Hepatocyte (in vitro differentiated cells): ENCODE measurements around the gene RBBP4. TPM values are rescaled to one million over a fixed set of nuclear protein-coding genes. Genes with fewer than 3 reads are reported as not detected.
"Not testable (repeated sequence)": the region's sequence is repeated elsewhere in the genome, so short reads cannot be mapped to it uniquely, and the experiment has no call there.

ENCODE experiments used
- DNase-seq: peaks from one replicate; pipeline ENCODE4 v3.0.0-alpha.2; 2016; ENCODE audit warnings: low spot score
- H2AFZ ChIP-seq: fragments of 200-600 bp; sonication (generic); 2 replicates; pipeline ENCODE4 v1.6.0; 2016; ENCODE audit warnings: antibody characterized with exemption, mild to moderate bottlenecking
- H3K27ac ChIP-seq: fragments of 200-600 bp; sonication (generic); 2 replicates; pipeline ENCODE4 v1.5.1; 2016; ENCODE audit warnings: mild to moderate bottlenecking
- H3K27me3 ChIP-seq: fragments of 200-600 bp; sonication (generic); 2 replicates; pipeline ENCODE4 v1.6.1; 2016
- H3K36me3 ChIP-seq: fragments of 200-600 bp; sonication (generic); replicated peaks from 2 replicates; pipeline ENCODE4 v1.5.1; 2016; ENCODE audit warnings: low read depth; ENCODE audit not compliant: insufficient read depth
- H3K4me1 ChIP-seq: fragments of 200-600 bp; sonication (generic); 2 replicates; pipeline ENCODE4 v1.5.1; 2016; ENCODE audit warnings: mild to moderate bottlenecking, moderate library complexity; ENCODE audit not compliant: insufficient read depth
- H3K4me2 ChIP-seq: fragments of 200-600 bp; sonication (generic); 2 replicates; pipeline ENCODE4 v1.6.0; 2016
- H3K4me3 ChIP-seq: fragments of 200-600 bp; sonication (generic); 2 replicates; pipeline ENCODE4 v1.5.1; 2016; ENCODE audit warnings: mild to moderate bottlenecking
- H3K79me2 ChIP-seq: fragments of 200-600 bp; sonication (generic); 2 replicates; pipeline ENCODE4 v1.6.0; 2017; ENCODE audit warnings: mild to moderate bottlenecking
- H3K9me2 ChIP-seq: fragments of 200-600 bp; sonication (generic); replicated peaks from 2 replicates; pipeline ENCODE4 v1.6.0; 2017; ENCODE audit warnings: mild to moderate bottlenecking; ENCODE audit not compliant: insufficient read depth
- H3K9me3 ChIP-seq: fragments of 200-600 bp; sonication (generic); 2 replicates; pipeline ENCODE4 v1.5.1; 2016; ENCODE audit warnings: low read depth, mild to moderate bottlenecking
- H4K20me1 ChIP-seq: fragments of 200-600 bp; sonication (generic); 2 replicates; pipeline ENCODE4 v1.6.0; 2016; ENCODE audit warnings: mild to moderate bottlenecking; ENCODE audit not compliant: insufficient read depth, poor library complexity, severe bottlenecking
- CTCF ChIP-seq: fragments of 200-600 bp; sonication (generic); IDR thresholded peaks from 2 replicates; pipeline ENCODE4 v1.5.1; 2016; ENCODE audit warnings: antibody characterized with exemption, mild to moderate bottlenecking; ENCODE audit not compliant: poor library complexity
- EZH2 ChIP-seq: fragments of 200-600 bp; sonication (generic); IDR thresholded peaks from 2 replicates; pipeline ENCODE4 v1.6.1; 2016; ENCODE audit warnings: antibody characterized with exemption, mild to moderate bottlenecking, borderline replicate concordance
- EZH2phosphoT487 ChIP-seq: fragments of 200-600 bp; sonication (generic); IDR thresholded peaks from one replicate; pipeline ENCODE4 v1.6.1; 2018; ENCODE audit warnings: antibody characterized with exemption, mild to moderate bottlenecking, low read depth, moderate library complexity; ENCODE audit not compliant: unreplicated experiment, severe bottlenecking
- WGBS: methylation state at CpG from one replicate; pipeline ENCODE4 v1.1.6; 2016; ENCODE audit warnings: low lambda C conversion rate; ENCODE audit errors: missing lambda C conversion rate; 5-methylcytosine and 5-hydroxymethylcytosine counted together
- polyA plus RNA-seq: library from polyadenylated mRNA; unstranded; fragments of >200 nt; fragmentation: Nextera tagmentation; extraction: Ambion mirVana; gene quantifications from 2 replicates; pipeline ENCODE4 v1.2.1, GENCODE V29; 2016
- total RNA-seq: library from RNA; depleted of rRNA; stranded (reverse); fragments of >200 nt; gene quantifications from 2 replicates; pipeline ENCODE4 v1.2.3, GENCODE V29; 2014

Gene RBBP4
- total and polyA plus RNA-seq, 2 experiments from 2014 or later, result 139 to 177 TPM

GRCh38 chr1:32622806-32623681, 28.0 kb upstream of the RBBP4 start:
- no peak overlapping the region for H3K4me2 ChIP-seq
- H3K4me1 ChIP-seq, result no peaks in the 10 kb centered on the region
- H3K36me3 ChIP-seq, result no peaks in the 10 kb centered on the region
- TF ChIP-seq CTCF, result no peak
- TF ChIP-seq EZH2, result no peak
- no peak for TF ChIP-seq EZH2phosphoT487
- H2AFZ ChIP-seq, result no peak overlapping the region
- no peaks in the 10 kb centered on the region for H3K79me2 ChIP-seq
- H3K9me2 ChIP-seq, result no peaks in the 10 kb centered on the region
- no peak for DNase-seq
- H3K4me3 ChIP-seq, result no peak overlapping the region
- no peaks in the 10 kb centered on the region for H3K27me3 ChIP-seq
- H4K20me1 ChIP-seq, result no peaks in the 10 kb centered on the region
- no peaks in the 10 kb centered on the region for H3K9me3 ChIP-seq
- no peak overlapping the region for H3K27ac ChIP-seq
- WGBS, result 87% methylated on average over 3 of the region's 3 CpGs

DNA sequence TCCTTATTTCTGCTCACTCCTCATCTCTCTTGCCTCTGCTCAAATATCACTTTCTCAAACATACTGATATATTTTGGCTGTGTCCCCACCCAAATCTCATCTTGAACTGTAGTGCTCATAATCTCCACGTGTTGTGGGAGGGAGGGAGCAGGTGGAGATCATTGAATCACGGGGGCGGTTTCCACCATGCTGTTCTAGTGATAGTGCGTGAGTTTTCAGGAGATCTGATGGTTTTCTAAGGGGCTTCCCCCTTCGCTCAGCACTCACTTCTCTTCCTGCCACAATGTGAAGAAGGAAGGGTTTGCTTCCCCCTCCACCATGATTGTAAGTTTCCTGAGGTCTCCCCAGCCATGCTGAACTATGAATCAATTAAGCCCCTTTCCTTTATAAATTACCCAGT, 27.2 kb upstream of the RBBP4 start:
- Histone ChIP-seq H3K27me3 (no peaks in the 10 kb centered on the region), H3K9me3 (no peaks in the 10 kb centered on the region), H3K4me3 (no peak overlapping the region), H3K9me2 (no peaks in the 10 kb centered on the region), H4K20me1 (no peaks in the 10 kb centered on the region), H3K4me1 (no peaks in the 10 kb centered on the region), H3K4me2 (no peak overlapping the region), H2AFZ (no peak overlapping the region), H3K79me2 (no peaks in the 10 kb centered on the region), H3K27ac (no peak overlapping the region), H3K36me3 (no peaks in the 10 kb centered on the region)
- 87% methylated on average over 5 of the region's 5 CpGs for WGBS
- TF ChIP-seq EZH2 (no peak), EZH2phosphoT487 (no peak)
- DNase-seq, result no peak

GRCh38 chr1:32626176-32626575, 24.8 kb upstream of the RBBP4 start:
- H2AFZ ChIP-seq, result no peak overlapping the region
- no peak overlapping the region for H3K27ac ChIP-seq
- no peak overlapping the region for H3K4me2 ChIP-seq
- WGBS, result 88% methylated on average over 1 of the region's 1 CpG
- H3K4me3 ChIP-seq, result no peak overlapping the region
- H3K27me3 ChIP-seq, result no peaks in the 10 kb centered on the region
- H4K20me1 ChIP-seq, result no peaks in the 10 kb centered on the region
- no peak for DNase-seq
- H3K79me2 ChIP-seq, result peaks cover 4% of the 10 kb centered on the region
- no peaks in the 10 kb centered on the region for H3K36me3 ChIP-seq
- H3K4me1 ChIP-seq, result no peaks in the 10 kb centered on the region
- TF ChIP-seq EZH2phosphoT487, result no peak
- no peak for TF ChIP-seq EZH2
- no peak for TF ChIP-seq CTCF
- no peaks in the 10 kb centered on the region for H3K9me3 ChIP-seq
- H3K9me2 ChIP-seq, result no peaks in the 10 kb centered on the region

DNA sequence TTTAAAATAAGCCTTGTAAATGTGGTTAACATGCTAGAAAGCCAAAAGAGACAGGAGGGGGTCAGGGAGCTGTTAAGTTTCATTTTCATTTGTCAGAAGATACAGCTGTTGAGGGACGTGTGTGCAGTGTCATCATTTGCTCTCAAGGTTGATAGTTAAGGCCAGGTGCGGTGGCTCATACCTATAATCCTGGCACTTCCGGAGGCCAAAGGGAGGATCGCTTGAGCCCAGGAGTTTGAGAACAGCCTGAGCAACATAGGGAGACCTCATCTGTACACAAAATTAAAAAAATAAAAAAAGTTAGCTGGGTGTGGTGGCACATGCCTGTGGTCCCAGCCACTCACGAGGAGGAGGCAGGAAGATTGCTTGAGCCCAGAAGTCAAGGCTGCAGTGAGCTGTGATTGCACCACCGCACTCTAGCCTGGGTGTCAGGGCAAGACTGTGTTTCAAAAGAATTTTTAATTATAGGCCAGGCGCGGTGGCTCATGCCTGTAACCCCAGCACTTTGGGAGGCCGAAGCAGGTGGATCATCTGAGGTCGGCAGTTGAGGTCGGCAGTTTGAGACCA, 23.3 kb upstream of the RBBP4 start:
- 91% methylated on average over 11 of the region's 11 CpGs for WGBS
- no peaks in the 10 kb centered on the region for H3K36me3 ChIP-seq

GRCh38 chr1:32630173-32630572, 20.8 kb upstream of the RBBP4 start:
- not testable (repeated sequence) for H4K20me1 ChIP-seq, H3K4me1 ChIP-seq, H3K36me3 ChIP-seq, H3K9me2 ChIP-seq, H3K9me3 ChIP-seq, H3K4me2 ChIP-seq, H3K4me3 ChIP-seq, H3K27me3 ChIP-seq, H2AFZ ChIP-seq, H3K27ac ChIP-seq, DNase-seq
- peaks cover 17% of the 10 kb centered on the region for H3K79me2 ChIP-seq
- 99% methylated on average over 4 of the region's 4 CpGs for WGBS

More for the DNA sequence above, 23.3 kb upstream of the RBBP4 start:
- no peaks in the 10 kb centered on the region for H3K27me3 ChIP-seq
- H3K4me2 ChIP-seq, result no peak overlapping the region
- peaks cover 8% of the 10 kb centered on the region for H3K79me2 ChIP-seq
- H3K4me1 ChIP-seq, result no peaks in the 10 kb centered on the region
- no peak overlapping the region for H3K27ac ChIP-seq
- H3K4me3 ChIP-seq, result no peak overlapping the region
- H2AFZ ChIP-seq, result no peak overlapping the region
- no peaks in the 10 kb centered on the region for H4K20me1 ChIP-seq
- DNase-seq, result no peak
- no peaks in the 10 kb centered on the region for H3K9me3 ChIP-seq
- TF ChIP-seq CTCF (no peak), EZH2phosphoT487 (no peak), EZH2 (no peak)
- H3K9me2 ChIP-seq, result no peaks in the 10 kb centered on the region
